GM18861 (cell line): ENCODE results near the gene YBEY.

Source experiments
- ATAC-seq: cut with Tn5 transposase; IDR thresholded peaks from one replicate; pipeline ENCODE4 v1.9.1; 2021; ENCODE audit not compliant: unreplicated experiment

Gene YBEY

DNA sequence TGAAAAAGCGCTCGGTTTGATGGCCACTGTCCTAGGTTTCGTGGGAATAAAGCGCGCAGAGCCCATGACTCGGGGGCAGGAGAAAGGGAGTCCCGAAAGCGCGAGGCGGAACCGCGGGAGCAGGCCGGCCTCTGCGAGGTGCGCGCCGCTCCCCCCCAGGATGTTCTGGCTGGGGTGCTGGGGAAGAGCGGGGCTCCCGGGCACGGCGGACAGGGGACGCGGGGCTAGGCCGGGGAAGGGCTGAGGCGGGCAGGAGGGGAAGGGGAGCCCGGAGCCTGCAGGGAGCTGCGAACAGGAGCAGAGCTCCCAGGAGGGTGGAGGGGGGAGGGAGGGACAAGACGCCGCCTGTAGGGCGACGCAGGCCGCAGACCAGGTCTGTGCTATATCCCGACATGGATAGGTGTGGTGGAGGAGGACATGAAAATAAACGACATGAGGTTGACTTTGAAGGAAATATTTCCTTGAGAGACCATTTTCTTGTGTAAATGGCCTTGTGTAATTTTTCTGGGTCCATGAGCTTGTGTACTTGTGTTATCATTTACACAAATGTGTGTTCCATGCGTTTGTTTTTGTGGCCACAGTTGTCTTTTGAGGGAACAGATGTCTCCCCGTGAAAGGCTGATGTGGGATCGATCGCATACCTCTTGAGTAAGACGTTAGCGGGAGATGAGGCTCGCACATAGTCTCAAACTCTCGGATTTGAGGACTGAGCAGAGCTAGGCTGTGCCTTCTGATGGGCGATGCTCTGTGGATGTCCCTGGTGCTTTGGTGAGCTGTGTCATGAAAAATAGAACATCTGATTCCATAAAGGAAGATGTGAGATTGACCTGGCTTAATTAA is 39.2 kb downstream of the YBEY start:
- no peak for ATAC-seq

DNA sequence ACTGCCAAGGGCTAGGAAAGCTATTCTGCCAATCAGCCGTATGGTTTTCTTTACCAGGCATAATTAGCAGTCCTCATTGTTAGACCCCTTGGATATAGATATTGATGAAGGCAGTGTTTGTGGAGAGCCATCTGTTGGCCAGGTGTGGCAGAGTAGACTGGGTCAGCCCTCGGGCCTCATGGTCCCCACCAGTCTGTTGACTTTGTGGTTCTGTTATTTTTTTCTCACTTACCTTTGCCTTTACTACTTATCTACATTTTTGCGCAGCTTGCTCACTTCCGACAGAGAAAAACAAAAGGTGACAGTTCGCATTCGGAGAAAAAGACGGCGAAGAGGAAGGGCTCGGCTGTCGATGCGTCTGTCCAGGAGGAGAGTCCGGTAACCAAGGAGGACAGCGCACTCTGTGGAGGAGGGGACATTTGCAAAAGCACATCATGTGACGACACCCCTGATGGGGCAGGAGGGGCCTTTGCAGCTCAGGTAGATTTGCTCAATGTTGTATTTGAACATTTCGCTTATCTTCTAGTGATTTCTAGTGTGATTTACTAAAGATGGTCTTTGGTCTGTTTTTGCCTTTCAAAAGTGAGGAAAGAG is 40.1 kb downstream of the YBEY start:
- ATAC-seq: no peak

DNA sequence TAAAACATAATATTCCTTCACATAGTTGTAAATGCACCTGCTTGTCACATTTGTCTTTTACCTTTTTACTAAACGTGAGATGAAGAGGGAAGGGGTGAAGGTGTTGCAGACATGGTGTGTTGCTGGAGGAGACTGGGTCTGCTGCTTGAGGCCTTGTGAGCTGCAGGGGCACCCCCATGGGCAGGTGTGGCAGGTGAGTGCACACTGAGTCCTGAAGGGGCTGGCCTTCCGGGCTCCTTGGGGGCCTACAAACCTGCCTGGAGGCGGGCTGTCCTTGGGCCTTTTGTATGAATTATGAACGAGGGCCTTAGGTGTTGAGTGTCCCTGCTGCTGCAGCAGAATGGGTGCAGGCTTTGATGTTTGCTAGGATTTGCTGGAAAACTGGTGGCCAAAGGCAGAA is 41.6 kb downstream of the YBEY start:
- no peak for ATAC-seq

- no peak for ATAC-seq
These were observed 42.0 kb downstream of the YBEY start for GRCh38 chr21:46328151-46328550.

GRCh38 chr21:46329796-46330195 is 43.7 kb downstream of the YBEY start:
- no peak for ATAC-seq

DNA sequence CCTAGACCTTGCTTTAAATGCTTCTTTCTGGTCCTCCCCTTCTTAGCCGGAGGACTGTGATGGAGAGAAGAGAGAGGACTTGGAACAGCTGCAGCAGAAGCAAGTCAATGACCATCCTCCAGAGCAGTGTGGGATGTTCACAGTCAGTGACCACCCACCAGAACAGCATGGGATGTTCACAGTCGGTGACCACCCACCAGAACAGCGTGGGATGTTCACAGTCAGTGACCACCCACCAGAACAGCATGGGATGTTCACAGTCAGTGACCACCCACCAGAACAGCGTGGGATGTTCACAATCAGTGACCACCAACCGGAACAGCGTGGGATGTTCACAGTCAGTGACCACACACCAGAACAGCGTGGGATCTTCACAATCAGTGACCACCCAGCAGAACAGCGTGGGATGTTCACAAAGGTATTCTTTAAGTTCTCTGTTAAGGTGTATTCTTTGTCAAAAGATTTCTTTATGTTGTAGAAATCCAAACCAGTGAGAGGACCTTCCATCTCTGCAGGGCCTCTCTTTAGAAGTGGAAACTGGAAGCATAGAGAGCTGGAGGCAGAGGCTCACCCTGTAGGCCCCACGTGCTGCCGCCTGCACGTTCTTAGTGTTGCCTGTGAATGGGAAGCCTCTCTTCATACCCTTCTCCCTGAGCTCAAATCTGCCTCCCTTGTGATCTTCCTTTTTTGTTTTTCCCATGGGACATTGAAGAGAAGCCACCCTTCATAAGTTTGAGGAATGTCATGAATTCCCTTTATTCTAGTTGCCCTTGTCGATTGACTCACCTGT is 48.4 kb downstream of the YBEY start:
- no peak for ATAC-seq

- ATAC-seq: no peak
These were observed 50.5 kb downstream of the YBEY start for GRCh38 chr21:46336603-46337002.

DNA sequence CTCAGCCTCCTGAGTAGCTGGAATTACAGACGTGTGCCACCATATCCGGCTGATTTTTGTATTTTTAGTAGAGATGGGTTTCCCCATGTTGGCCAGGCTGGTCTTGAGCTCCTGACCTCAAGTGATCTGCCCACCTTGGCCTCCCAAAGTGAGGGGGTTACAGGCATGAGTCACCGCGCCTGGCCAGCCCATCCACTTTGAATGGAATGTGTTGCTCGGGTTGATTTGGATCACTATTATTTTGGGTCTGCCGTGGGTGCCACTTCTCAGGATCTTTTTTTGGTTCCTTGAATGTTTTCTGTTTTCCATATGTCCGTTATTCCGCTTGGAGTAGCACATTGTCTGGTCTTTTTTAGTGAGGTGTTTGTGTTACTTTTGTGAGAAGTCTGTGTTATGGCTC is 54.9 kb downstream of the YBEY start:
- no peak for ATAC-seq

- no peak for ATAC-seq
These were observed 58.2 kb downstream of the YBEY start for GRCh38 chr21:46344219-46344915.

- ATAC-seq: no peak
These were observed 59.7 kb downstream of the YBEY start for GRCh38 chr21:46345861-46346260.

DNA sequence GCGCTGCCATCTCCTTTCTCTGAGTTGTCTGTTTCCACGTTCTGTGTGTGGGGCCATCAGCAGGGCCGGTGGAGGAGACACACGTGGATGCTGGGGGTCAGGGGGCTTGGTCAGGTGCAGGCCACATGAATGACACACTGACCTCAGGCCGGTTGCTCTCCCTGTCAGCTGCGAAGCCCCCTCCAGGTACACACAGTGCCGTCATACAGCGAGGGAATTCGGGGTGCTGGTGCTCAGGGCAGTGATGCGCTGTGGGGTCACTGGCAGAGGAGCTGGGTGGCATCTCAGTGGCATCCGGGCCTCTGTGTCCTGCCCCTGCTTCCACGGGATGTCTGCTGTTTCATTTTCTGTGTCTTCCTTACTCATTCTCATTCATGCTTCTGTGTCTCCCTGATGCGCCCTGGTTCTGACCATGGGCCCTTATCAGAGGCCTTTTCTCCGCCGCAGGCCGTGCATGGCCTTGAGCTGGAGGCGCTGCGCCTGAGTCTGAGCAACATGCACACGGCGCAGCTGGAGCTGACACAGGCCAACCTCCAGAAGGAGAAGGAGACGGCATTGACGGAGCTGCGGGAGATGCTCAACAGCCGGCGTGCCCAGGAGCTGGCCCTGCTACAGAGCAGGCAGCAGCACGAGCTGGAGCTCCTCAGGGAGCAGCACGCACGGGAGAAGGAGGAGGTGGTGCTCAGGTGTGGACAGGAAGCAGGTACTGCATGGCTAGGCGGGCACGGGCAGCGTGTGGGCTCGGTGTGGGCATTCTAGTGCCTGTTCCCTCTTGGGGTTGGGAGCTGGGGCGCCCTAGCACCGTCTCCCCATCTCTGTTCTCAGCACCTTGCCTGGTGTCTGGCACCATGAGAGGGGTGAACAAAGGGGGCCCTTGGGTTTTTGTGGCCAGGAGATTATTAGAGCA is 60.4 kb downstream of the YBEY start:
- no peak for ATAC-seq

- no peak for ATAC-seq
These were observed 61.0 kb downstream of the YBEY start for GRCh38 chr21:46347203-46347550.
